HG02938 (cell line): ENCODE results near the gene AKAP8L.

Source experiments
- ATAC-seq: cut with Tn5 transposase; IDR thresholded peaks from one replicate; pipeline ENCODE4 v1.9.1; 2021; ENCODE audit warnings: mild to moderate bottlenecking, moderate library complexity; ENCODE audit not compliant: unreplicated experiment

Gene AKAP8L

GRCh38 chr19:15418579-15419412 lies at the start of gene AKAP8L:
Gene AKAP8L (minus strand): TSS chr19:15418988. CDS start chr19:15418923, 65 bp downstream.
- peak; percentile 92 for ATAC-seq

- ATAC-seq: no peak
Observed at GRCh38 chr19:15467734-15468214, 49.0 kb upstream of the AKAP8L start.

GRCh38 chr19:15466851-15467733 lies 48.3 kb upstream of the AKAP8L start:
- ATAC-seq: peak; percentile 62

GRCh38 chr19:15464394-15465385 lies 45.9 kb upstream of the AKAP8L start, which contains the start of gene RASAL3:
Gene RASAL3 (minus strand): TSS chr19:15464544. CDS start chr19:15464358, 186 bp downstream.
- ATAC-seq: no peak

- no peak for ATAC-seq
Observed at GRCh38 chr19:15463861-15464371, 45.1 kb upstream of the AKAP8L start.

- no peak for ATAC-seq
Observed at GRCh38 chr19:15461694-15462093, 42.9 kb upstream of the AKAP8L start.

- ATAC-seq: no peak
Observed at GRCh38 chr19:15457701-15458484, 39.1 kb upstream of the AKAP8L start.

GRCh38 chr19:15456871-15457700 lies 38.3 kb upstream of the AKAP8L start:
- no peak for ATAC-seq

- ATAC-seq: no peak
Observed at GRCh38 chr19:15456441-15456840, 37.7 kb upstream of the AKAP8L start.

- no peak for ATAC-seq
Observed at GRCh38 chr19:15455996-15456395, 37.2 kb upstream of the AKAP8L start.

GRCh38 chr19:15453906-15454860 lies 35.4 kb upstream of the AKAP8L start:
- no peak for ATAC-seq

- ATAC-seq: no peak
Observed at GRCh38 chr19:15453091-15453578, 34.3 kb upstream of the AKAP8L start.

- ATAC-seq: no peak
Observed at GRCh38 chr19:15452111-15453047, 33.6 kb upstream of the AKAP8L start.

GRCh38 chr19:15450528-15450890 lies 31.7 kb upstream of the AKAP8L start:
- no peak for ATAC-seq

GRCh38 chr19:15449620-15450527 lies 31.1 kb upstream of the AKAP8L start, which contains the start of gene WIZ:
Gene WIZ (minus strand): TSS chr19:15449956. CDS start chr19:15448307, 1,649 bp downstream.
- ATAC-seq: no peak
